GM12878 (cell line): Measurements from ENCODE around the gene CYP4F8. TPM values are rescaled to one million over a fixed set of nuclear protein-coding genes. Genes with fewer than 3 reads are reported as not detected.

Experiments used
- ATAC-seq: fragments of 200-7000 bp; cut with Tn5 transposase; 3 replicates; pipeline ENCODE4 v1.9.1; 2020; ENCODE audit warnings: mild to moderate bottlenecking, moderate library complexity
- BruUV-seq: library from RNA; stranded (reverse); fragments of 400-500 nt; replicated peaks from 2 replicates; lab custom pipeline; 2021; lab: Mats Ljungman, UMichigan
- CTCF ChIA-PET: fragments of 300-600 bp; sonication (Branson Sonifier 250); formaldehyde crosslinking; extraction: SDS; loops from one replicate; lab custom pipeline; 2021; ENCODE audit warnings: inconsistent platforms; lab: Yijun Ruan, JAX
- POLR2A ChIA-PET: fragments of 350-600 bp; formaldehyde crosslinking; extraction: SDS; loops from one replicate; lab custom pipeline; 2021; ENCODE audit warnings: inconsistent platforms; lab: Charles Lee
- RAD21 ChIA-PET: fragments of 300-600 bp; sonication (Branson Sonifier 250); formaldehyde crosslinking; loops from one replicate; lab custom pipeline; 2023; ENCODE audit warnings: antibody characterized with exemption; ENCODE audit not compliant: unreplicated experiment; lab: Charles Lee
- SMC1A ChIA-PET: fragments of 300-600 bp; sonication (Branson Sonifier 250); formaldehyde crosslinking; loops from one replicate; lab custom pipeline; 2023; ENCODE audit not compliant: unreplicated experiment, uncharacterized antibody; lab: Charles Lee
- DNase-seq: peaks from one replicate; pipeline ENCODE4 v3.0.0-alpha.2; 2011; ENCODE audit warnings: low read depth, low spot score
- FAIRE-seq: peaks from 3 replicates; lab custom pipeline; 2011; peaks lifted over from hg19 to GRCh38; lab: Jason Lieb, UNC
- H2AFZ ChIP-seq: 2 replicates; pipeline ENCODE4 v1.6.0; 2011; ENCODE audit warnings: low read depth, low read length, control low read depth; ENCODE audit not compliant: control insufficient read depth
- H3K27ac ChIP-seq: 2 replicates; pipeline ENCODE4 v1.5.1; 2011; ENCODE audit warnings: control low read depth; ENCODE audit not compliant: control insufficient read depth, insufficient read depth
- H3K27me3 ChIP-seq, 2 experiments: replicated peaks in 1 of 2; 2 replicates each; pipeline versions ENCODE4 v1.6.0 to v1.6.1; 2011; ENCODE audit warnings: low read length in 1 of 2; ENCODE audit not compliant: control insufficient read depth in 2 of 2, insufficient read depth in 2 of 2
- H3K36me3 ChIP-seq, 2 experiments: 2 replicates each; pipeline ENCODE4 v1.5.1; 2011; ENCODE audit warnings: low read length in 1 of 2; ENCODE audit not compliant: control insufficient read depth in 2 of 2, insufficient read depth in 2 of 2
- H3K4me1 ChIP-seq: 2 replicates; pipeline ENCODE4 v1.6.1; 2011; ENCODE audit warnings: mild to moderate bottlenecking, low read length, moderate library complexity, mixed read lengths; ENCODE audit not compliant: control insufficient read depth, insufficient read depth
- H3K4me2 ChIP-seq: 2 replicates; pipeline ENCODE4 v1.6.0; 2011; ENCODE audit warnings: control low read depth; ENCODE audit not compliant: control insufficient read depth, insufficient read depth
- H3K4me3 ChIP-seq: fragments of 200-600 bp; sonication (generic); 2 replicates; pipeline ENCODE4 v1.5.1; 2016
- H3K79me2 ChIP-seq: 2 replicates; pipeline ENCODE4 v1.6.0; 2011; ENCODE audit warnings: low read length; ENCODE audit not compliant: control insufficient read depth, insufficient read depth
- H3K9ac ChIP-seq: 2 replicates; pipeline ENCODE4 v1.8.0; 2011; ENCODE audit warnings: low read length, control low read depth, mixed read lengths; ENCODE audit not compliant: control insufficient read depth, insufficient read depth
- H3K9me3 ChIP-seq: replicated peaks from 3 replicates; pipeline ENCODE4 v1.5.1; 2011; ENCODE audit warnings: mild to moderate bottlenecking, low read length; ENCODE audit not compliant: control insufficient read depth, insufficient read depth
- H4K20me1 ChIP-seq: 2 replicates; pipeline ENCODE4 v1.6.0; 2011; ENCODE audit not compliant: control insufficient read depth, insufficient read depth
- ESRRA ChIP-seq: IDR thresholded peaks from 2 replicates; pipeline ENCODE4 v1.6.1; 2012; ENCODE audit warnings: mild to moderate bottlenecking, low read length, improper control_type of control experiment
- EZH2 ChIP-seq: IDR thresholded peaks from 2 replicates; pipeline ENCODE4 v1.6.1; 2012; ENCODE audit warnings: low read depth, mild to moderate bottlenecking, control low read depth, inconsistent platforms, low read length, borderline replicate concordance; ENCODE audit not compliant: control insufficient read depth
- MEF2A ChIP-seq: IDR thresholded peaks from 2 replicates; pipeline ENCODE4 v1.6.1; 2011; ENCODE audit warnings: low read depth, mild to moderate bottlenecking, low read length, moderate library complexity; ENCODE audit not compliant: insufficient read depth
- NBN ChIP-seq: fragments of 450-650 bp; IDR thresholded peaks from 2 replicates; pipeline ENCODE4 v1.6.1; 2016
- PML ChIP-seq: IDR thresholded peaks from 2 replicates; pipeline ENCODE4 v1.6.1; 2012; ENCODE audit warnings: low read length, inconsistent platforms
- POLR2AphosphoS2 ChIP-seq: IDR thresholded peaks from 2 replicates; pipeline ENCODE4 v1.6.1; 2011; ENCODE audit warnings: low read depth, mild to moderate bottlenecking, low read length, improper control_type of control experiment, moderate library complexity
- RUNX3 ChIP-seq: IDR thresholded peaks from 2 replicates; pipeline ENCODE4 v1.6.1; 2012; ENCODE audit warnings: low read length, inconsistent platforms
- SMAD1 ChIP-seq: fragments of 450-650 bp; IDR thresholded peaks from 2 replicates; pipeline ENCODE4 v1.6.1; 2018; ENCODE audit warnings: mild to moderate bottlenecking, low read depth; ENCODE audit not compliant: partially characterized antibody
- STAT3 ChIP-seq: IDR thresholded peaks from 2 replicates; pipeline ENCODE4 v1.6.1; 2011; ENCODE audit warnings: low read depth, low read length, improper control_type of control experiment
- TBL1XR1 ChIP-seq: IDR thresholded peaks from 2 replicates; pipeline ENCODE4 v1.6.1; 2012; ENCODE audit warnings: low read depth, low read length, improper control_type of control experiment
- ZNF24 ChIP-seq: fragments of 450-650 bp; IDR thresholded peaks from 2 replicates; pipeline ENCODE4 v1.6.1; 2017; ENCODE audit warnings: antibody characterized with exemption, mild to moderate bottlenecking
- WGBS: methylation state at CpG from one replicate; pipeline ENCODE4 v1.1.6; 2016; ENCODE audit warnings: low lambda C conversion rate; ENCODE audit not compliant: insufficient replicate concordance, insufficient coverage; ENCODE audit errors: missing lambda C conversion rate; 5-methylcytosine and 5-hydroxymethylcytosine counted together
- in situ Hi-C: fragments of 300-500 bp; cut with MboI; formaldehyde crosslinking; loops from 9 replicates; pipeline ENCODE4 v1.14.3; 2018; ENCODE audit warnings: mixed read lengths
- intact Hi-C: fragments of 100-400 bp; cut with micrococcal nuclease; formaldehyde crosslinking; loops from one replicate; pipeline ENCODE4 v1.14.2; 2022; ENCODE audit not compliant: unreplicated experiment
- polyA plus RNA-seq, 11 experiments: library from polyadenylated mRNA; depleted of rRNA in 4 of 11; unstranded in 6 of 11; stranded (reverse) in 5 of 11; fragments of >200 nt; fragmentation: Nextera tagmentation in 4 of 11; fragmentation: Illumina TruSeq in 1 of 11; extraction: Ambion mirVana in 4 of 11; extraction: Trizol in 1 of 11; gene quantifications; 1 replicate in 1 of 11; 2 replicates in 10 of 11; pipeline versions ENCODE4 v1.2.1 to v1.2.3, GENCODE V29; 2011 to 2016; ENCODE audit warnings: inconsistent platforms in 2 of 11, missing spikeins in 2 of 11, low read depth in 1 of 11
- total RNA-seq, 4 experiments: library from RNA; depleted of rRNA in 3 of 4; stranded (reverse); fragments of >200 nt in 3 of 4; fragmentation: Illumina TruSeq in 1 of 4; extraction: Trizol in 1 of 4; gene quantifications; 2 replicates each; pipeline versions ENCODE4 v1.2.1 to v1.2.3, GENCODE V29; 2013 to 2021

Gene CYP4F8
- total and polyA plus RNA-seq, 10 of the 15 experiments (the other 5 are each of a cell fraction or from before 2014, with no cell fraction given): not detected

DNA sequence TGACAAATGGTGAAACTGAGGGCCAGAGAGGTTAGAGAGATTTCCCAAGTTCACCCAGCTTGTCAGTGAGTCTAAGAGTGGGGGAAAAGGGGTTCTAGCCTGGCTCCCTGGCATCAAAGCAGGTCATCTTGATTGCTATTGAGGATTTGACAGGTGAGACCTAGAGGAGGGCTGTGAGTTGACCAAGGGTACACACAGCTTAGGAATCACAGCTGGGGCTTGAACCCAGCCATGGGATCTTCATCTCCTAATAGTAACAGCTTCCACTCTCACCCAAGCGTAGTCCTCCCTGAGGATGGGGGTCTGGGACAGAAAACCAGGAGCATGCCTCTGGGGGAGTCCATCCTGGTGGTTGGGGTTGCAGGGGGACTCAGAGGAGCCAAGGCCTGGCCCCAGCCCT is 6.8 kb downstream of the CYP4F8 start:
- intact Hi-C loops: no loop called here
- Histone ChIP-seq H3K9me3 (no peaks in the 10 kb centered on the region), H3K27me3 (no peaks in the 10 kb centered on the region; a peak in 1 of 4 replicates), H3K4me1 (no peaks in the 10 kb centered on the region), H2AFZ (no peak overlapping the region), H3K9ac (no peak overlapping the region), H4K20me1 (no peaks in the 10 kb centered on the region), H3K36me3 (no peaks in the 10 kb centered on the region), H3K4me2 (no peak overlapping the region), H3K4me3 (no peak overlapping the region), H3K79me2 (no peaks in the 10 kb centered on the region), H3K27ac (no peak overlapping the region)
- FAIRE-seq: no peak
- BruUV-seq: no TSS peak
- TF ChIP-seq ZNF24 (no peak), RUNX3 (no peak), SMAD1 (no peak), NBN (no peak), ESRRA (no peak)
- ATAC-seq: no peak
- RAD21 ChIA-PET: no interaction called here
- CTCF ChIA-PET: no interaction called here
- 7% methylated on average over 1 of the region's 1 CpG for WGBS
- SMC1A ChIA-PET: no interaction called here
- DNase-seq: no peak
- POLR2A ChIA-PET: no interaction called here
- in situ Hi-C loops: no loop called here

- Histone ChIP-seq H3K27me3 (no peaks in the 10 kb centered on the region), H3K4me2 (no peak overlapping the region), H3K4me1 (no peaks in the 10 kb centered on the region), H3K4me3 (no peak overlapping the region), H3K9ac (no peak overlapping the region), H2AFZ (no peak overlapping the region), H3K36me3 (no peaks in the 10 kb centered on the region), H3K79me2 (no peaks in the 10 kb centered on the region), H4K20me1 (no peaks in the 10 kb centered on the region), H3K9me3 (no peaks in the 10 kb centered on the region), H3K27ac (no peak overlapping the region)
- 42% methylated on average over 11 of the region's 11 CpGs for whole genome bisulfite sequencing
- SMC1A ChIA-PET: no interaction called here
- BruUV-seq: no TSS peak
- TF ChIP-seq PML (no peak), EZH2 (no peak), POLR2AphosphoS2 (no peak), STAT3 (no peak), TBL1XR1 (no peak), MEF2A (no peak)
- FAIRE-seq: no peak
- POLR2A ChIA-PET: no interaction called here
- no peak for DNase-seq
- intact Hi-C loops (no loop called here), in situ Hi-C loops (no loop called here)
- CTCF ChIA-PET: no interaction called here
- RAD21 ChIA-PET: no interaction called here
- ATAC-seq: no peak
Observed at GRCh38 chr19:15622991-15623390, 8.0 kb downstream of the CYP4F8 start.
